A673 (cell line): Measurements from ENCODE around the gene FBP2.

Experiments
- CTCF ChIP-seq: fragments of 300-800, 200-600 bp; sonication (generic); conservative IDR thresholded peaks from 2 replicates; pipeline ENCODE4 v1.5.1; 2017; ENCODE audit warnings: low read depth, mild to moderate bottlenecking, antibody characterized with exemption, low read length, moderate library complexity, mixed read lengths
- EZH2 ChIP-seq: fragments of 200-600 bp; sonication (generic); IDR thresholded peaks from 2 replicates; pipeline ENCODE4 v1.6.1; 2017; ENCODE audit warnings: borderline replicate concordance, low read depth, mild to moderate bottlenecking, mixed read lengths, antibody characterized with exemption, low read length; ENCODE audit not compliant: poor library complexity, severe bottlenecking

GRCh38 chr9:94632737-94633136 is 39.1 kb upstream of the FBP2 start:
- TF ChIP-seq CTCF (no peak), EZH2 (no peak)
